ENCODE results near the gene CCL28.
"Not testable (repeated sequence)": the region's sequence is repeated elsewhere in the genome, so short reads cannot be mapped to it uniquely, and the experiment has no call there.

CCL28 gene

DNA sequence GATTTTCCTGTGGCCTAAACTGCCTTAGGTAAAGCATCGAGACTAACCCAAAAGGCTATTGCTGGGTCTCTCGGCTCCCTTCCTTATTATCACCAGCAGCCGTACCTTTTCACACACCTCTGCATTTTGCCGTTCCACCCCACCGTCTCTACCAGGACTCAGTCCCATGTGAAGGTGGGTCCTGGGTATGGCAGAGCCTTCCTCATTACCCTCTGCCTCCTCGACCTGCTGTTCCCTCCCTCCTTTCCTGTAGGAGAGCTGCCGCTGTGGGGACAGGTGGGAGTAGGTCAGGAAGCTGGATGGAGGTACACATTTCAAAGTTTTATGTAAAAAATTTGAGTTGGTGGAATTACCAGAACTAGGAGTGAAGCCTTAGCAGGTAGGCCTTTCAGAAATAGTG lies 1.8 kb downstream of the CCL28 start:
- DNase-seq (ENCODE audit: low read depth in 2 of 2) = no peak

DNA sequence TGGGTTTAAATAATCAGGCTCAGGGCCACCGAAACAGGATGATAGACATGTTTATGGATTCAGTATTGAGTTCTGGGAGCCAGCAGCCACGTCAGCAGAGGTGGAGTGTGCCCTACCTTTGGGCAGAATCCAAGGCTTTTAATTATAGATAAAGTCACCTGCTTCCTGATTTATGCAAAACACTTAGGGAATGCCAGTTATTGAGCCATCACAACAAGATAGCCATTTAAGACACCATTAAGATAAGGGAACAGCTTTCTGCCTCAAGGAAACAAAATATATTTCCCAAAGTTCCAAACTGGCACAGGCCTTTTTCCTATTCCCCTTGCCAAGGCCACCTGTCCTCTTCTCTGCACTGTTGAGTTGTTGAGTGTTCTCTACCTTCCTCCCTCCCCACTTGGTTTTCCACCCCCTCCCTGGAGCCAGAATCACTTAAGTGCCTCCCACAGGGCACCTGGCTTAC lies 2.4 kb downstream of the CCL28 start:
- DNase-seq (ENCODE audit: low read depth in 2 of 2) = no peak

DNA sequence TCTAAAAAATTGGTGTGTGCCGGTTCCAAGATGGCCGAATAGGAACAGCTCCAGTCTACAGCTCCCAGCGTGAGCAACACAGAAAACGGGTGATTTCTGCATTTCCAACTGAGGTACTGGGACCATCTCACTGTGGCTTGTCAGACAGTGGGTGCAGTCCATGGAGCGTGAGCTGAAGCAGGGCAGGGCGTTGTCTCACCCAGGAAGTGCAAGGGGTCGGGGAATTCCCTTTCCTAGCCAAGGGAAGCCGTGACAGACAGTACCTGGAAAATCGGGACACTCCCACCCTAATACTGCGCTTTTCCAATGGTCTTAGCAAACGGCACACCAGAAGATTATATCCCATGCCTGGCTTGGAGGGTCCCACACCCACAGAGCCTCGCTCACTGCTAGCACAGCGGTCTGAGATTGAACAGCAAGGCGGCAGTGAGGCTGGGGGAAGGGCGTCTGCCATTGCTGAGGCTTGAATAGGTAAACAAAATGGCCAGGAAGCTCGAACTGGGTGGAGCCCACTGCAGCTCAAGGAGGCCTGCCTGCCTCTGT lies 9.6 kb downstream of the CCL28 start:
- not testable (repeated sequence) for DNase-seq (ENCODE audit: low read depth in 2 of 2)

DNA sequence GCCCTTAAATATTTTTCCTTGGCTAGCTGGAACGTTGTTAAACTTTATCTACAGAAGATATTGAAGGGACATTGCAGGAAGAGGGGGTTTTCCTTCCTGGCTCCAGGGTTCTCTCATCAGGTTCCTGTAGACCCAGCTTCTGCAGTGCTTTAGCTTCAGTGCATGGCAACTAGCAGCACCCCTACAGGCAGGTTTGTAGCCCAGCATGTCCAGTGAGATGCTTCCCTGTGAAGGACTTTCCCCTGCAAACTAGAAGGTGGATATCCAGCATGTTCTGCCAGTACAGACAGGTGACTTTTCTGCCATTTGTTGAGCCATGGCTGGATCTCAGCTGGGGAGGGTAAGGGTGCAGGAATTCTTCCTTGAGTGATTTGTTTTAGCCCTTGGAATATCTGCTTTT lies 10.4 kb downstream of the CCL28 start:
- DNase-seq (ENCODE audit: low read depth in 2 of 2) = no peak

DNA sequence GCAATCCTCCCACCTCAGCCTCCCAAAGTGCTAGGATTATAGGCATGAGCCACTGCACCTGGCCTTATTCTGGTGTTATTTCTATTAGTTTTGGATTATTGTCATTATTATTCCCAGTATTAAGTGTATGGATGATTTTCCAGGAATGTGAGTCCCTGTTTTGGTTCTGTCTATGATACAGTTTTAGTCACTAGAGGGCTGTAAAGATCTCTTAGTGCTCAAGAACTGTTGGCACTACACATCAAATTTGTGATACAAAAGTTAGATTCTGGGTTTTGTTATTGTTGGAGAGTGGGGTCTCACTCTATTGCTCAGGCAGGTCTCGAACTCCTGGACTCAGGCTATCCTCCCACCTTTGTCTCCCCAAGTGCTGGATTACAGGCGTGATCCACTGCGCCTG lies 12.1 kb downstream of the CCL28 start:
- DNase-seq (ENCODE audit: low read depth in 2 of 2) = no peak

DNA sequence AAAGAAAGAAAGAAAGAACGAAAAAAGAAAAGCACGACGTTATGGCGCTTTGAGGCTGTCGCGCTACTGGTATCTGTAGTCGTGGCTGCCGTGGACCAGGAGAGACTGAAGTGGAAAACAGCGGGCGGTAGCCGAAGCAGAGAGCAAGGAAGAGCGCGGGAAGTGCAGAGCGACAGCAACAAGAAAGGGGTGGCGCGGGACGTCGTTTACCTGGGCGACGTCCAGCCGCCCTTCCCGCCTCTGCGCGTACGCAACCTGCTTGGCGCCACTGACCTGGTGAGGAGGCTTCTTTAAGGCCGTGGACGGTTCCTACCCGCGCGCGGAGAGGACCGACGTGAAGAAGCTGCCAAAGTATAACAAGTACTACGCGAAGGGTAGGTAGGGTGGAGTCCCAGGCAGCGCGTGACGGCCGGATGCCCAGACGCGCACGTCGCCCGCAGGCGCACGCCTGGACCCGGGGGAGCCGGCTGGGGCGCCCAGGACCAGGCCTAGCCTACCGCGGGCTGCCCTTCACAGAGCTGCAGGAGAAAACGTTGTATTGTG lies 15.4 kb downstream of the CCL28 start:
- peak; percentile 14 to 21 for DNase-seq (ENCODE audit: low read depth in 2 of 2)

DNA sequence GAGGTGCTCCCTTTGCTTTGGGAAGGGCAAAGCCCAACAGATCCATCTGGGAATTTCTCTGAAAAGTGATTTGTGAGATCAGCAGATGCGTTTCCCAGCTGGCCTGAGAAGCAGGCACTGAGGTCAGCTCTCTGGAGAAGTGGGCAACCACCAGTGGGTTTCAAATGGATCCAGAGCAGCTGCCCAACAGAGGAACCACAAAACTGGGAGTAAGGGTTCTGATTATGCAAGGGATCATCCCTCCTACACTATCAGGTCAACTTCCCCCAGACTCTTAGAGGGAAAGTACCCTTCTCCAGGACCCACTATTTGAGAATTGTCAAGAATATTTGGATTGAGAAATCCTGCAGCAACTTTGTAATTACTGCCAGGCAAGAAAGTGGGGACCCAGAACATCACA lies 21.7 kb downstream of the CCL28 start:
- no peak for DNase-seq (ENCODE audit: low read depth in 2 of 2)

DNA sequence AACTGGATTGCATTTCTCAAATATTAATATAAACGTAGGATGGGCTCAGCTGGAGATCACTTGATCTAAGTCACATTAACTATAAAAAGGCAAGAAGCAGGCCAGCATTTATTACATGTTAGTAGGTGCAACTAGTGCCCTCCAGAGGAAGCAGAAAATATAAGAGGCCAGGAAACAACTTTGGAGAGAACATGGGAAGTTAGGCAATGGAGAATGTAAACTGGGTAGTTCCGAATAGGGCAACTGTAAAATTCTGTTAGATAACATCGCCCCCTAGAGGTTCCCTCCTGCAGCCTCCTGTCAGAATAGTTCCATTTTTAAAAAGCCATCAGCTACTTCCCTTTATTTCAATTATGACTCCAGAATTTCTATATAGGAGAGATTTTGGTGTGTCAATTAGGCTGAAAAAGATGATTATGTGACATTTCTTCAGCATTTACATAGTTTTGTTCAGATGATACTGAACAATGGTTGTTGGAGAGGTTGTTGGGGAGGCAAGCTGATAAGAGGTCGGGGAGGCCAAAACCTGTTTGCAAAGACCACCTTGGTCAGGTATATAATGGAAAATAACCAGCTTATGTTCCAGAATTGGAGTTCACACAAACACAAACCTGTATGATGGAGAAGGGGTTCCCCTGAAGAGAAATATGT lies 22.4 kb downstream of the CCL28 start:
- DNase-seq (ENCODE audit: low read depth in 2 of 2) = no peak

DNA sequence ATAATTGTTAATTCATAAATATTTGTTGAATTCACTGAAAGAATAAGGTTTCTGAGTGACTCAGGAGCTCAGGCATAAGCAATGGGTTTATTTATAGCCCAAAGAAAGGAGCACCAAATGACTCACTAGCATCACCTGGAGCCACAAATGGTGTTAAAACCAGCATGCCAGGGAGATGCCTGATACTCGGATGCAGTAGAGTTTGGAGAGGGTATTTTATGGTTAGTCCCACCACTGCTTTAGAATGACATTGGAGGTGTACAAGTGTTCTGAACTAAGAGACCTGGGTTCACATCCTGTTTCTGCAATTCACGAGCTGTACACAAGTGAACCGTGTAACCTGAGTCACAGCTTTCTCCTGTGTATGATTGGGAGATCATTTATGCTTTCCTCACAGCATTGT lies 25.2 kb downstream of the CCL28 start:
- no peak for DNase-seq (ENCODE audit: low read depth in 2 of 2)

DNA sequence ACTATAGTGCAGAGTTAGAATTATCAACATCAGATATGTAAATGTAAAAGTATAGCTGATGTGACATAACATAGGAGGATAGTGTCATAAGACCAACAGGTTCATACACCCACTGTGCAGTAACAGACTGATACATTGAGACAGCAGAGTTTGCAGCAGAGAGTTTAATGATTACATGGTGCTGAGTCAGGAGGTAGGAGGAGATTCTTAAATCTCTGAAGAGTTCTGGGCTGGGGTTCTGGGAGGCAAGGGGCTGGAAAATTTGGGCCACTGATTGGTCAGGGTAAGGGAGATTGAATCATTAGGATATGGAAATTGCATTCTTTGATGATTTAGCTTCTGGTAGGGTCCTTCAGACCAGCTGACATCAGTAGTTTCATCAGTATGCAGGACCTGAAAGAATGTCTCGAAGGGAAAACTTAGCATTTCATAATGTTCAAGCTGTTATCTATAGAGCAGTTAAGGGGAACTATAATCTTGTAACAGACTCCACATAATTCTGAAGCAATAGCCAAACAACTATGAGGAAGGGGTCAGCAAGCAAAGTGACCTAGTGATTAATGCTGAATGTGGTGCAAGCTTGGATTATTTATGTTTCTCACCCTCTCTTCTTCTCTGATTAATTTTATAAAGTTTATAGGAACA lies 35.6 kb downstream of the CCL28 start:
- no peak for DNase-seq (ENCODE audit: low read depth in 2 of 2)

DNA sequence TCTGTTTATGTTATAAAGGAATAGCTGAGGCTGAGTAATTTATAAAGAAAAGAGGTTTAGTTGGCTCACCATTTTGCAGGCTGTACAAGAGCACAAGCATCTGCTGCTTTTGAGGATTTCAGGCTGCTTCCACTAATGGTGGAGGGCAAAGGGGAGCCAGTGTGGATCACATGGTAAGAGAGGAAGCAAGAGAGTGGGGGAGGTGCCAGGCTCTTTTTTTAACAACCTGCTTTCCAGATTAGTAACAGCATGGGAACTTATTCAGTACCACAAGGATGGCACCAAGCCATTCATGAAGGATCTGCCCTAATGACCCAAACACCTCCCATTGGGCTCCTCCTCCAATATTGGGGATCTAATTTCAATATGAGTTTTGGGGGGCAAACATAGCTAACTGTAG lies 40.4 kb downstream of the CCL28 start:
- no peak for DNase-seq (ENCODE audit: low read depth in 2 of 2)

DNA sequence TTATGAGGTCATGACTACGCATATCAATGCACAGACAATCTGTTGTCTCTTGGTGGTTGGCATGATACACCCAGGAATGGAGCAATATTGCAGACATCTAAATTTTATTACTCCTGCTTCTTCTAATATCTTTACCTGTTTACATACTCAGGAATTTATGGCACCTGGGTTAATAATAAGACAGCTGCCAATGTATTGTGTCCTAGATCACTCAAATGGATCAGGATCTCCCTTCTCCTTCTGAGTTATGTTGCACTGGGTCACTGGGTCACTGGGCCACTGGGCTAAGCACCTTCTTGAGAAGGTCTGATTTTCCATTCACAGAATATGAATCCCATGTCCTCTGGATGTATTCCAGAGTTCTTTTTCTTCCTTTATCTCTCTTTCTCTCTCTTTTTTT lies 41.8 kb downstream of the CCL28 start:
- no peak for DNase-seq (ENCODE audit: low read depth in 2 of 2)

DNA sequence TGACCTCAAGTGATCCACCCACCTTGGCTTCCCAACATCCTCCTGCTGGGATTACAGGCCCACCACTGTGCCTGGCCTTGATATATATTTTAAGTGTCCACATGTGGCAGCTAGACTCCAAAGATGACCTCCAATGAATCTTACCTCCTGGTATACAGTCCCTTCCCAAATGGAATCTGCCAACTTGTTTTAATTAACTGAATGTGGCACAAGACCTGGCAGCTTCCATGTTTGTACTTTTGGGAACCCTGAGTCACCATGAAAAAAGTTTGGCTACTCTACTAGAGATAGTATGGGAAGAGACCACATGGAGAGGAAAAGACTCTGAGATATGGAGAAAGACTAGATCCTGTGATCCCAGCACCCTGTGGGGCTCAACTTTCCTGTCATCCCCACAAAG lies 42.5 kb downstream of the CCL28 start:
- no peak for DNase-seq (ENCODE audit: low read depth in 2 of 2)

DNA sequence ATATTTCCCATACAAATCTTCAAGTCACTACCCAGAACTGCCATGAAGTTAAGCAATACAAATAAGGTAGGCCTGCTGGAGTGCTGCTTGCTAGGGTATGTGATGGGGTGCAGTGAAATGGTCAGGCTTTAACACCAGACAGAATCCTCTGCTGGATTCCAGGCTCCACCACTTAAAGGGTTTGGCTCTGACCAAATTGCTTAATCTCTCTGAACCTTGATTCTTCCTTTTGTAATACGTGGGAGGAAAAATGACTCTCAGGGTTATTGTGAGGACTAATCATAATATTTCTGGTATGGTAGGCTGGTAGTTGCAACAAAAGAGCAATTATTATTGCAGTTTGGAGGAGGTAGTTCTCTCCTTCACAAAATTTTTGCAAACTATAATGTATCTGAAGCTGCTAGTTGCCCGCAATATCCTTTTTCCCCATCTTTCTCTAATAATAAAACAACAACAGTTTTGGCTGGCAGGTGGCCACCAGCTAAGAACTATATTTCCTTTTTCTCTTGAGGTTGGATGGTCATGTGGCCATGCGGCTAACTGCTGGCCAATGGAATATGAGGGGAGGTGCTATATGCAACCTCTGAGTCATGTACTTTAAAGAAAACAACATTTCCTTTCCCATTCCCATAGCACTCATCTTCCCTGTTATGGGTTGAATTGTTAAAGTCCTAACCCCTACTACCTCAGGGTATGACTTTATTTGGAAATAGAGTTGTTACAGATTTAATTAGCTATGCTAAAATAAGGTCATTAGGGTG lies 44.1 kb downstream of the CCL28 start:
- no peak for DNase-seq (ENCODE audit: low read depth in 2 of 2)

DNA sequence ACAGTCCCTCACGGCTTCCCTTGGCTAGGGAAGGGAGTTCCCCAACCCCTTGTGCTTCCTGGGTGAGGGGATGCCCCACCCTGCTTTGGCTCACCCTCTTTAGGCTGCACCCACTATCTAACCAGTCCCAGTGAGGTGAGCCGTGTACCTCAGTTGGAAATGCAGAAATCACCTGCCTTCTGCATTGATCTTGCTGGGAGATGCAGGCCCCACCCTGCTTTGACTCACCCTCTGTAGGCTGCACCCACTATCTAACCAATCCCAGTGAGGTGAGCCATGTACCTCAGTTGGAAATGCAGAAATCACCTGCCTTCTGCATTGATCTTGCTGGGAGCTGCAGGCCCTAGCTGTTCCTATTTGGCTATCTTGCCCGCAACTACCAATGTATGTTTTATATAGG lies 44.7 kb downstream of the CCL28 start:
- no peak for DNase-seq (ENCODE audit: low read depth in 2 of 2)

DNA sequence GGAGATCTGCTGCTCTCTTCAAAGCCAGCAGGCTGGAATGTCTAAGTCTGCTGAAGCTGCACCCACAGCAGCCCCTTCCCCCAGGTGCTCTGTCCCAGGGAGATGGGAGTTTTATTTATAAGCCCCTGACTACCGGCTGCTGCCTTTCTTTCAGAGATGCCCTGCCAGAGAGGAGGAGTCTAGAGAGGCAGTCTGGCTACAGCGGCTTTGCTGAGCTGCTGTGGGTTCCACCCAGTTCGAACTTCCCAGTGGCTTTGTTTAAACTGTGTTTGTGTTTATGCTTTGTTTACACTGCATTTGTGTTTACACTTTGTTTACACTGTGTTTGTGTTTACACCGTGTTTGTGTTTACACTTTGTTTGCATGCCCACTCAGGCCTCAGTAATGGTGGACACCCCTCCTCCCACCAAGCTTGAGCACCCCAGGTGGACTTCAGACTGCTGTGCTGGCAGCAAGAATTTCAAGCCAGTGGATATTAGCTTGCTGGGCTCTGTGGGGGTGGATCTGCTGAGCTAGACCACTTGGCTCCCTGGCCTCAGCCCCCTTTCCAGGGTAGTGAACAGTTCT lies 45.4 kb downstream of the CCL28 start:
- DNase-seq (ENCODE audit: low read depth in 2 of 2) = not testable (repeated sequence)

DNA sequence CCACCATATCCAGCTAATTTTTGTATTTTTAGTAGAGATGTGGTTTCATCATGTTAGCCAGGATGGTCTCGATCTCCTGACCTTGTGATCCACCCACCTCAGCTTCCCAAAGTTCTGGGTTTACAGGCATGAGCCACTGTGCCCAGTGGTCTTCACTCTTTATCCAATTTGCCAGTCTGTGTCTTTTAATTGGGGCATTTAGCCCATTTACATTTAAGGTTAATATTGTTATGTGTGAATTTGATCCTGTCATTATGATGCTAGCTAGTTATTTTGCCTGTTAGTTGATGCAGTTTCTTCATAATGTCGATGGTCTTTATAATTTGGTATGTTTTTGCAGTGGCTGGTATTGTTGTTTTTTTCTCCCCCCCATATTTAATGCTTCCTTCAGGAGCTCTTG lies 47.0 kb downstream of the CCL28 start:
- not testable (repeated sequence) for DNase-seq (ENCODE audit: low read depth in 2 of 2)

DNA sequence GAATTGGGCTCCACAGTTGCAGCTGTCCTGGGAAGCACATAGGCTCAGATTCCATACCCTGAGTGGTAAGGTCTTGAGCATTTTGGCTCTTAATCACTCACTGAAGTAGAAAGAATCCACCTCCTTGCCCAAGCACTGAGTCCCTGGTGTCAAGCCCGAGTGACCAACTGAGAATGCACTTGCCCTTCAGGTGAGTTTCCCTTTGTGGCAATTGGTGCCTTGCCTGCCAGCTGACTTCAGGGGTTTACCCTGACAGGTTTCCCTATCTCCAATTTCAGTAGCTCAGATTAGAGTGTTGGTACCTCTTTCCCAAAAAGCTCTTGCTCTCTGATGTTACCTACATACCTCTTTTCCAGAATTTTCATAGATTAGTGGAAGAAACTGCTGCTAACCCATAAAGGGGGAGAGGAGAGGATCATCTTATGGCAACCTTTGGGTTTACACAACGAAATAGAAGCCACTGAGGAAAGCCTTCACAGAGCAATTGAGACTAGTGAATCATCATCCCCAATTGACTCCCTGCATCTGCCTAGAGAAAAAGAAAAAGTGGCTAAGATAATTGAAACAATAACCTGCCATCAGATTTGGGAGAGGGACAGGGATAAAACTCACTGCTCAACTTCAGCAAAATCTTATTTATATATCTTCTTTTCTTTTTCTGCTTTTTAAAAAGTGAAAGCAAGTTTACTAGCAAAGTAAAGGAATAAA lies 48.6 kb downstream of the CCL28 start:
- DNase-seq (ENCODE audit: low read depth in 2 of 2) = no peak

DNA sequence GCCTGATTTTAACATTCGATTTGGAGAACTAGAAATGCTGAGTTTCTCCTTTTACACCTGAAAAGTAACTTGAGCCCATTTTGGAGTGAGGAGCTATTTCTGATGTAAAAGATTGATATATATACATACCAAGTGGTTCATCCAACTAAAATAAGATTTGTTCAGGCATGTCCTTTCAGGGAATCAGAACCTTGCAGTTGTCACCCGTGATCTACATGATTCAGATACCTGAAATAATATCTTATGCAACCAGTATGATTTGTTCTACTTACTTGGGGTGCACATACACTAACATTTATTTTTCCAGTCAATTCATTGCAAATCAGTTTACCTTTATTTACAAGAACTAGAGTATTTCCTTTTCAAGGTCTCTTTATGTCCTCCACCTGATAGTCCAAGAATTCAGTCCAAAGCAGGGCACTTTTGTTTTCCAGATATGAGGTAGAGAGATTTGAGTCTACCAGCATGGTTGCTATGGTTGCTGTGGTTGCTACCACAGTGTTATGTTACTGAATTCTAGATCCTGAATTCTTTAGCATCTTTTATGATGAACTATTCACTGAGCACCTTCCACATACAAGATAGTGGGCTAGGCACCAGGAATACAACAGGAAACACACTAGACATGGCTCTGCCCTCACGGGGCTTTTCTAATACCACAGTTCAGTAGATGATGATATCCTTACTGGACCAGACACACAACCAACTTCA lies 49.3 kb downstream of the CCL28 start:
- DNase-seq (ENCODE audit: low read depth in 2 of 2) = no peak

DNA sequence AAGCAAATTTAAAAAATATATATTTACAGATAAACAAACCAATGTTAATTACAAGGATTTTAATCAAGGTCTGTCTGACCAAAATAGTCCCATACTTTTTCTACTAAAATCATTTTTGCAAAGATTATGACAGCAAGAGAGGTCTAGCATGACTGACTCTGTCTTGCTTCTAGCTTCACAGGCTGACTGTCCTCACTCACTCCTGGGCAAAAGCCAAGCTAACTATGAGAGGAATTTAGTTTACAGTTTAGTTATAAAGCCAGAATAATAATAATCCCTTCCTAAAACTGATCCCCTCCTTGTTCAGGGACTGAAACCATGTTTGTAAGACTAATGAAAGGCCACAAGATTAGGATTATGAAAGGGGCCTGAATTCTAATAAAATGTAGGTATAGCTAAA lies 53.5 kb downstream of the CCL28 start:
- DNase-seq (ENCODE audit: low read depth in 2 of 2) = no peak

DNA sequence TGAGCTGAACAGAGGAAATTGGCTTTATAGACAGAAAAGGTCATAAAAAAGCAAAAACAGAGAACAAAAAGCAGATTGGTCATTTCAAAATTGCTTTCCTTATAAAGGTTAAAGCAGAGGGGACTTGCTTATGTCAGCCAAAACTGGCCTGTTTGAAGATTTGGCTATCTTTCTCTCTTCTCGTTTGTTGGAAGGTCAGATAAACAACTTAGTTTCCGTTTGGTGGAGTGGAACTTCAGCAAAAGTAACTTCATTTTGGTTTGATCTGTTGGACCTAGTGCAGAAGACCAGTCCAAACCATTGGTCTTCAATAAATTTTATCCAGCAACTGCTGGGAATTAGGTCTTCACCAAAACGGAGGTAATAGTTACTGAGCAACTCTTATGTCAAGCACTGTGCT lies 53.9 kb downstream of the CCL28 start:
- DNase-seq (ENCODE audit: low read depth in 2 of 2) = no peak

All from stimulated activated CD8-positive, alpha-beta memory T cell treated with anti-CD3 and anti-CD28 coated beads, Interleukin-7, amount 100 ng/mL, for 1 hour (primary cell).